HL-60 (cell line): Measurements from ENCODE around the gene HTR3B.

ENCODE experiments used
- CTCF ChIP-seq: IDR thresholded peaks from one replicate; pipeline ENCODE4 v1.5.1; 2011; ENCODE audit warnings: low read length, control low read depth, inconsistent platforms; ENCODE audit not compliant: insufficient read depth
- POLR2AphosphoS5 ChIP-seq: IDR thresholded peaks from 2 replicates; pipeline ENCODE4 v1.6.1; 2012; ENCODE audit warnings: low read depth

GRCh38 chr11:113880971-113881370, 23.6 kb upstream of the HTR3B start:
- no peak for TF ChIP-seq CTCF
- TF ChIP-seq POLR2AphosphoS5 = no peak
